HG03280 (cell line): Measurements from ENCODE around the gene ATXN2.
"Not testable (repeated sequence)": the region's sequence is repeated elsewhere in the genome, so short reads cannot be mapped to it uniquely, and the experiment has no call there.

Experiments
- ATAC-seq: cut with Tn5 transposase; IDR thresholded peaks from one replicate; pipeline ENCODE4 v1.9.1; 2021; ENCODE audit warnings: mild to moderate bottlenecking, moderate library complexity; ENCODE audit not compliant: unreplicated experiment

ATXN2 gene

DNA sequence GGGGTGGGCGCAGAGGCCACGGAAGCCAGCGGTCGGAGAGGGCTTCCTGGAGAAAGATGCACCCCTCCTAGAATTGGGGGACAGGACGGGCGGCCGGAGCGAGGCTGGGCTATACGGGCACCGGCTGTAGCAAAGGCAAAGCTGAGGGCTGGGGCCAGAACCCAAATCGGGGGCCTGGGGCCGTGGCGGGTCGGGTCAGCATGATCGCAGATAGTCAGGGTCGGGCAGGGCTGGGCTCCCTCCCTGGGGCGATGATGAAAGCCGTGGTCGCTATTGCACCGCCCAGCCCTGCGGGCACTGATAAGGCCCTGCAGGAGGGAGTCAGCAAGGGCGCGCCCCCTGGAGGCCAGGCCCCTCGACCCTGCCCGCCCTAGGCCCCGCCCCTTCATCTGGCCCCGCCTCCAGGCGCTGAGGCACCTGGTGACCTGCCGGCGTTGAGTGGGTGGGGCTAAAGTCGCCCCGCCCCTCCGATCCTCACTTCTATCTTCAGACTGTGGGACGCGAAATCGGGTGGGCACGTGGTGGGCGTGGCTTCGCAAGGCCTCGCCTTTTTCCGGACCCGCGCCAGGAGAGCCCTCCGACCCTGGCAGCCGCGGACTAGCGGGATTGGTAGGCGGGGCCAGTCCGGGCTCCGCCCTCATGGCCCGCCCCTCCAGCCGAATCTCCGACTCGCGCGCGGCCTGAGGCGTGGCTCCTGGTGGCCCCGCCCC is 193.8 kb downstream of the ATXN2 start:
- peak; percentile 58 for ATAC-seq

DNA sequence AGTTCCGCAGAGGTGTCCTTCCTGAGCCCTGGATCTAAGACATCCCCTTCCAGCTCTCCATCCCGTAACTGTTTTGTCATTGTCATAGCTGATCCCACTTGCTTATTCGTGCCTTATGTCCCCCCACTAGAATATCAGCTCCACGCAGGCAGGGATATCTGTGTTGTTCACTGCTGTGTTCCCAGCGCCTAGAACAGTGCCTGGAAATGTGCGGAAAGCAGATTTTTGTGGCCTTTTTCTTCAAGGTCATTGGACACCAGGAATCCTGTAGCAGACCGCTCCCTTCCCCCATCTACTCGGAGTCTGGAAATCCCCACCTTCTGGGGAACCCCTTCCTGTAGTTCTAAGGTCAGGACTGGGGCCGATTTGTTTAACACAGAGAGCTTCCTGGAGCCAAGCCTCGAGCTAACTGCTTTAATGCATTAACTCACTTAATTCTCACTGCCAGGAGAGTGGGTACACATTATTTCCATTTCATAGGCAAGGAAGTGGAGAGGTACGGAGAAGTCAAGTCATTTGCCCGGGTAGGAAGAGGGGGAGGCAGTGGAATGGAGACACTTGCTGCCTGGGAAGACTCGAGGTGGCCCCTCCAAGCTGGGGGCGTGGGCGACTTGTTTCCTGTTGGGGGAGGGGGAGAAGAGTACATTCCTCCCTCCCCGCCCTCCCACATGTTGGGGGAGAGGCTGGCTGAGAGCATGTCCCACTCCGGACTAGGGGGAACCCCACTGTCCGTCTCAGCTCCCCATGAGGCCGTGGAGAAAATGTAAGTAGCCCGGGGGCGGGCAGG is 194.6 kb downstream of the ATXN2 start:
- peak; percentile 0 for ATAC-seq

DNA sequence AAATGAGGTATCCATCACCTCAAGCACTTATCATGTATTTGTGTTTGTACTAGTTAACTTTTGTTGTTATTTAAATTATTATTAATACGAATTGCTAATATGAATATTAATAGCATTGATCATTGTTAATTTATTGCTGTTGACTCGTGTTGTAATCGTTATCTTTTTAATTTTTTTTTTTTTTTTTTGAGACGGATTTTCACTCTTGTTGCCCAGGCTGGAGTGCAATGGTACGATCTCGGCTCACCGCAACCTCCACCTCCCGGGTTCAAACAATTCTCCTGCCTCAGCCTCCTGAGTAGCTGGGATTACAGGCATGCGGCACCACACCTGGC is 196.7 kb downstream of the ATXN2 start:
- ATAC-seq = not testable (repeated sequence)
